GM12878 (cell line): Measurements from ENCODE around the gene SDHAF2. TPM values are rescaled to one million over a fixed set of nuclear protein-coding genes. Genes with fewer than 3 reads are reported as not detected.

Experiments
- ATAC-seq: fragments of 200-7000 bp; cut with Tn5 transposase; 3 replicates; pipeline ENCODE4 v1.9.1; 2020; ENCODE audit warnings: mild to moderate bottlenecking, moderate library complexity
- BruUV-seq: library from RNA; stranded (reverse); fragments of 400-500 nt; replicated peaks from 2 replicates; lab custom pipeline; 2021; lab: Mats Ljungman, UMichigan
- CTCF ChIA-PET: fragments of 300-600 bp; sonication (Branson Sonifier 250); formaldehyde crosslinking; extraction: SDS; loops from one replicate; lab custom pipeline; 2021; ENCODE audit warnings: inconsistent platforms; lab: Yijun Ruan, JAX
- POLR2A ChIA-PET: fragments of 350-600 bp; formaldehyde crosslinking; extraction: SDS; loops from one replicate; lab custom pipeline; 2021; ENCODE audit warnings: inconsistent platforms; lab: Charles Lee
- RAD21 ChIA-PET: fragments of 300-600 bp; sonication (Branson Sonifier 250); formaldehyde crosslinking; loops from one replicate; lab custom pipeline; 2023; ENCODE audit warnings: antibody characterized with exemption; ENCODE audit not compliant: unreplicated experiment; lab: Charles Lee
- SMC1A ChIA-PET: fragments of 300-600 bp; sonication (Branson Sonifier 250); formaldehyde crosslinking; loops from one replicate; lab custom pipeline; 2023; ENCODE audit not compliant: unreplicated experiment, uncharacterized antibody; lab: Charles Lee
- DNase-seq: peaks from one replicate; pipeline ENCODE4 v3.0.0-alpha.2; 2011; ENCODE audit warnings: low read depth, low spot score
- FAIRE-seq: peaks from 3 replicates; lab custom pipeline; 2011; peaks lifted over from hg19 to GRCh38; lab: Jason Lieb, UNC
- H2AFZ ChIP-seq: 2 replicates; pipeline ENCODE4 v1.6.0; 2011; ENCODE audit warnings: low read depth, low read length, control low read depth; ENCODE audit not compliant: control insufficient read depth
- H3K27ac ChIP-seq: 2 replicates; pipeline ENCODE4 v1.5.1; 2011; ENCODE audit warnings: control low read depth; ENCODE audit not compliant: control insufficient read depth, insufficient read depth
- H3K27me3 ChIP-seq, 2 experiments: replicated peaks in 1 of 2; 2 replicates each; pipeline versions ENCODE4 v1.6.0 to v1.6.1; 2011; ENCODE audit warnings: low read length in 1 of 2; ENCODE audit not compliant: control insufficient read depth in 2 of 2, insufficient read depth in 2 of 2
- H3K36me3 ChIP-seq, 2 experiments: 2 replicates each; pipeline ENCODE4 v1.5.1; 2011; ENCODE audit warnings: low read length in 1 of 2; ENCODE audit not compliant: control insufficient read depth in 2 of 2, insufficient read depth in 2 of 2
- H3K4me1 ChIP-seq: 2 replicates; pipeline ENCODE4 v1.6.1; 2011; ENCODE audit warnings: mild to moderate bottlenecking, low read length, moderate library complexity, mixed read lengths; ENCODE audit not compliant: control insufficient read depth, insufficient read depth
- H3K4me2 ChIP-seq: 2 replicates; pipeline ENCODE4 v1.6.0; 2011; ENCODE audit warnings: control low read depth; ENCODE audit not compliant: control insufficient read depth, insufficient read depth
- H3K4me3 ChIP-seq: fragments of 200-600 bp; sonication (generic); 2 replicates; pipeline ENCODE4 v1.5.1; 2016
- H3K79me2 ChIP-seq: 2 replicates; pipeline ENCODE4 v1.6.0; 2011; ENCODE audit warnings: low read length; ENCODE audit not compliant: control insufficient read depth, insufficient read depth
- H3K9ac ChIP-seq: 2 replicates; pipeline ENCODE4 v1.8.0; 2011; ENCODE audit warnings: low read length, control low read depth, mixed read lengths; ENCODE audit not compliant: control insufficient read depth, insufficient read depth
- H3K9me3 ChIP-seq: replicated peaks from 3 replicates; pipeline ENCODE4 v1.5.1; 2011; ENCODE audit warnings: mild to moderate bottlenecking, low read length; ENCODE audit not compliant: control insufficient read depth, insufficient read depth
- H4K20me1 ChIP-seq: 2 replicates; pipeline ENCODE4 v1.6.0; 2011; ENCODE audit not compliant: control insufficient read depth, insufficient read depth
- CBFB ChIP-seq: IDR thresholded peaks from 2 replicates; pipeline ENCODE4 v1.6.1; 2016; ENCODE audit warnings: antibody characterized with exemption, low read depth
- CBX5 ChIP-seq: sonication (generic); IDR thresholded peaks from 2 replicates; pipeline ENCODE4 v1.6.1; 2016; ENCODE audit warnings: low read depth, moderate library complexity, mild to moderate bottlenecking, inconsistent platforms
- KLF5 ChIP-seq: fragments of 450-650 bp; IDR thresholded peaks from 2 replicates; pipeline ENCODE4 v1.6.1; 2014; ENCODE audit warnings: mild to moderate bottlenecking; ENCODE audit not compliant: partially characterized antibody
- MYC ChIP-seq: IDR thresholded peaks from 2 replicates; pipeline ENCODE4 v1.6.1; 2011; ENCODE audit warnings: mild to moderate bottlenecking, low read length, moderate library complexity, inconsistent platforms; ENCODE audit not compliant: insufficient read depth, insufficient replicate concordance, insufficient read length, severe bottlenecking
- NR2C2 ChIP-seq: IDR thresholded peaks from 2 replicates; pipeline ENCODE4 v1.6.1; 2011; ENCODE audit warnings: borderline replicate concordance, low read depth; ENCODE audit not compliant: control insufficient read depth, insufficient read length
- ZNF274 ChIP-seq: IDR thresholded peaks from one replicate; pipeline ENCODE4 v1.8.0; 2011; ENCODE audit not compliant: insufficient read length, insufficient read depth
- WGBS: methylation state at CpG from one replicate; pipeline ENCODE4 v1.1.6; 2016; ENCODE audit warnings: low lambda C conversion rate; ENCODE audit not compliant: insufficient replicate concordance, insufficient coverage; ENCODE audit errors: missing lambda C conversion rate; 5-methylcytosine and 5-hydroxymethylcytosine counted together
- in situ Hi-C: fragments of 300-500 bp; cut with MboI; formaldehyde crosslinking; loops from 9 replicates; pipeline ENCODE4 v1.14.3; 2018; ENCODE audit warnings: mixed read lengths
- intact Hi-C: fragments of 100-400 bp; cut with micrococcal nuclease; formaldehyde crosslinking; loops from one replicate; pipeline ENCODE4 v1.14.2; 2022; ENCODE audit not compliant: unreplicated experiment
- polyA plus RNA-seq, 11 experiments: library from polyadenylated mRNA; depleted of rRNA in 4 of 11; unstranded in 6 of 11; stranded (reverse) in 5 of 11; fragments of >200 nt; fragmentation: Nextera tagmentation in 4 of 11; fragmentation: Illumina TruSeq in 1 of 11; extraction: Ambion mirVana in 4 of 11; extraction: Trizol in 1 of 11; gene quantifications; 1 replicate in 1 of 11; 2 replicates in 10 of 11; pipeline versions ENCODE4 v1.2.1 to v1.2.3, GENCODE V29; 2011 to 2016; ENCODE audit warnings: inconsistent platforms in 2 of 11, missing spikeins in 2 of 11, low read depth in 1 of 11
- total RNA-seq, 4 experiments: library from RNA; depleted of rRNA in 3 of 4; stranded (reverse); fragments of >200 nt in 3 of 4; fragmentation: Illumina TruSeq in 1 of 4; extraction: Trizol in 1 of 4; gene quantifications; 2 replicates each; pipeline versions ENCODE4 v1.2.1 to v1.2.3, GENCODE V29; 2013 to 2021
- TF ChIP-seq, protein P1 (sequence below): IDR thresholded peaks from 2 replicates; pipeline ENCODE4 v1.6.1; 2012; ENCODE audit warnings: low read length, inconsistent platforms
- TF ChIP-seq, protein P2 (sequence below): fragments of 450-650 bp; IDR thresholded peaks from 2 replicates; pipeline ENCODE4 v1.6.1; 2014; ENCODE audit warnings: mild to moderate bottlenecking
- TF ChIP-seq, protein P3 (sequence below): fragments of 450-650 bp; IDR thresholded peaks from 2 replicates; pipeline ENCODE4 v1.6.1; 2017; ENCODE audit warnings: borderline replicate concordance
- TF ChIP-seq, protein P4 (sequence below): fragments of 450-650 bp; IDR thresholded peaks from 2 replicates; pipeline ENCODE4 v1.6.1; 2017; ENCODE audit warnings: mild to moderate bottlenecking, low read depth, inconsistent platforms; ENCODE audit not compliant: poor library complexity, severe bottlenecking
- TF ChIP-seq, protein P5 (sequence below): fragments of 450-650 bp; IDR thresholded peaks from 2 replicates; pipeline ENCODE4 v1.6.1; 2018; ENCODE audit warnings: mild to moderate bottlenecking, low read depth, moderate library complexity; ENCODE audit not compliant: partially characterized antibody

SDHAF2 gene
- total and polyA plus RNA-seq, 10 of the 15 experiments (the other 5 are each of a cell fraction or from before 2014, with no cell fraction given), result 30.6 to 160 (median 78.3) TPM

DNA sequence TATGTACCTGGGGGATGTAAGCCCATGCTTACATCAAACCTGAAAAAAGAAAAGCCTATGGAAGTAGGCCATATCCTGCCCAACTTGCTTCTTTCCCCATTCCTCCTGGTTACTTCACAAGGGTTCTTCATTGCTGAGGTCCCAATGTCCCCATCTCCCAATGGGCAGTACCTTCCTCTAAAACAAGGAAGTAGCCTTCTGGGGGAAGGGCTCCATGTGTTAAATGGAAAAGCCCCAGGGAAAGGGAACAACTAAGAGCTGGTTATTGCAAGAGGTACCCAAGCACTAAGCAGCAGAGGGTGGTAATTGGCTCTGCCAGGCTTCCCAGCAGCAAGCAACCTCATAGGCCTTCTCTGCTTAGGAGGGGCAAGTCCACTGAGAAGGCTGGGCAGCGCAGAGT, 26.3 kb upstream of the SDHAF2 start:
- WGBS, result 100% methylated on average over 1 of the region's 1 CpG
- no peaks in the 10 kb centered on the region for H3K27me3 ChIP-seq
- intact Hi-C loops (no loop called here), in situ Hi-C loops (no loop called here)
- BruUV-seq, result no TSS peak
- no peak overlapping the region for H2AFZ ChIP-seq
- no peak overlapping the region for H3K9ac ChIP-seq
- ChIA-PET SMC1A (no interaction called here), RAD21 (no interaction called here), CTCF (no interaction called here), POLR2A (no interaction called here)
- no peak for ATAC-seq
- H3K4me2 ChIP-seq, result no peak overlapping the region
- DNase-seq, result no peak
- no peaks in the 10 kb centered on the region for H3K9me3 ChIP-seq
- no peak overlapping the region for H3K4me3 ChIP-seq
- no peak for FAIRE-seq
- no peak overlapping the region for H3K27ac ChIP-seq
- H4K20me1 ChIP-seq, result no peaks in the 10 kb centered on the region; the same call in 1 of the 2 replicates
- H3K79me2 ChIP-seq, result no peaks in the 10 kb centered on the region
- H3K4me1 ChIP-seq, result no peaks in the 10 kb centered on the region
- H3K36me3 ChIP-seq, result peaks cover 19 to 43% of the 10 kb centered on the region in 2 experiments
- TF ChIP-seq NR2C2, result no peak
- TF ChIP-seq, protein P1, sequence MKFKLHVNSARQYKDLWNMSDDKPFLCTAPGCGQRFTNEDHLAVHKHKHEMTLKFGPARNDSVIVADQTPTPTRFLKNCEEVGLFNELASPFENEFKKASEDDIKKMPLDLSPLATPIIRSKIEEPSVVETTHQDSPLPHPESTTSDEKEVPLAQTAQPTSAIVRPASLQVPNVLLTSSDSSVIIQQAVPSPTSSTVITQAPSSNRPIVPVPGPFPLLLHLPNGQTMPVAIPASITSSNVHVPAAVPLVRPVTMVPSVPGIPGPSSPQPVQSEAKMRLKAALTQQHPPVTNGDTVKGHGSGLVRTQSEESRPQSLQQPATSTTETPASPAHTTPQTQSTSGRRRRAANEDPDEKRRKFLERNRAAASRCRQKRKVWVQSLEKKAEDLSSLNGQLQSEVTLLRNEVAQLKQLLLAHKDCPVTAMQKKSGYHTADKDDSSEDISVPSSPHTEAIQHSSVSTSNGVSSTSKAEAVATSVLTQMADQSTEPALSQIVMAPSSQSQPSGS, result no peak
- no peak for TF ChIP-seq CBX5
- TF ChIP-seq ZNF274, result no peak
- TF ChIP-seq MYC, result no peak
- TF ChIP-seq, protein P2, sequence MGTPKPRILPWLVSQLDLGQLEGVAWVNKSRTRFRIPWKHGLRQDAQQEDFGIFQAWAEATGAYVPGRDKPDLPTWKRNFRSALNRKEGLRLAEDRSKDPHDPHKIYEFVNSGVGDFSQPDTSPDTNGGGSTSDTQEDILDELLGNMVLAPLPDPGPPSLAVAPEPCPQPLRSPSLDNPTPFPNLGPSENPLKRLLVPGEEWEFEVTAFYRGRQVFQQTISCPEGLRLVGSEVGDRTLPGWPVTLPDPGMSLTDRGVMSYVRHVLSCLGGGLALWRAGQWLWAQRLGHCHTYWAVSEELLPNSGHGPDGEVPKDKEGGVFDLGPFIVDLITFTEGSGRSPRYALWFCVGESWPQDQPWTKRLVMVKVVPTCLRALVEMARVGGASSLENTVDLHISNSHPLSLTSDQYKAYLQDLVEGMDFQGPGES, result no peak
- TF ChIP-seq, protein P3, sequence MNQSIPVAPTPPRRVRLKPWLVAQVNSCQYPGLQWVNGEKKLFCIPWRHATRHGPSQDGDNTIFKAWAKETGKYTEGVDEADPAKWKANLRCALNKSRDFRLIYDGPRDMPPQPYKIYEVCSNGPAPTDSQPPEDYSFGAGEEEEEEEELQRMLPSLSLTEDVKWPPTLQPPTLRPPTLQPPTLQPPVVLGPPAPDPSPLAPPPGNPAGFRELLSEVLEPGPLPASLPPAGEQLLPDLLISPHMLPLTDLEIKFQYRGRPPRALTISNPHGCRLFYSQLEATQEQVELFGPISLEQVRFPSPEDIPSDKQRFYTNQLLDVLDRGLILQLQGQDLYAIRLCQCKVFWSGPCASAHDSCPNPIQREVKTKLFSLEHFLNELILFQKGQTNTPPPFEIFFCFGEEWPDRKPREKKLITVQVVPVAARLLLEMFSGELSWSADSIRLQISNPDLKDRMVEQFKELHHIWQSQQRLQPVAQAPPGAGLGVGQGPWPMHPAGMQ, result no peak
- TF ChIP-seq, protein P4, sequence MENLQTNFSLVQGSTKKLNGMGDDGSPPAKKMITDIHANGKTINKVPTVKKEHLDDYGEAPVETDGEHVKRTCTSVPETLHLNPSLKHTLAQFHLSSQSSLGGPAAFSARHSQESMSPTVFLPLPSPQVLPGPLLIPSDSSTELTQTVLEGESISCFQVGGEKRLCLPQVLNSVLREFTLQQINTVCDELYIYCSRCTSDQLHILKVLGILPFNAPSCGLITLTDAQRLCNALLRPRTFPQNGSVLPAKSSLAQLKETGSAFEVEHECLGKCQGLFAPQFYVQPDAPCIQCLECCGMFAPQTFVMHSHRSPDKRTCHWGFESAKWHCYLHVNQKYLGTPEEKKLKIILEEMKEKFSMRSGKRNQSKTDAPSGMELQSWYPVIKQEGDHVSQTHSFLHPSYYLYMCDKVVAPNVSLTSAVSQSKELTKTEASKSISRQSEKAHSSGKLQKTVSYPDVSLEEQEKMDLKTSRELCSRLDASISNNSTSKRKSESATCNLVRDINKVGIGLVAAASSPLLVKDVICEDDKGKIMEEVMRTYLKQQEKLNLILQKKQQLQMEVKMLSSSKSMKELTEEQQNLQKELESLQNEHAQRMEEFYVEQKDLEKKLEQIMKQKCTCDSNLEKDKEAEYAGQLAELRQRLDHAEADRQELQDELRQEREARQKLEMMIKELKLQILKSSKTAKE, result no peak
- TF ChIP-seq, protein P5, sequence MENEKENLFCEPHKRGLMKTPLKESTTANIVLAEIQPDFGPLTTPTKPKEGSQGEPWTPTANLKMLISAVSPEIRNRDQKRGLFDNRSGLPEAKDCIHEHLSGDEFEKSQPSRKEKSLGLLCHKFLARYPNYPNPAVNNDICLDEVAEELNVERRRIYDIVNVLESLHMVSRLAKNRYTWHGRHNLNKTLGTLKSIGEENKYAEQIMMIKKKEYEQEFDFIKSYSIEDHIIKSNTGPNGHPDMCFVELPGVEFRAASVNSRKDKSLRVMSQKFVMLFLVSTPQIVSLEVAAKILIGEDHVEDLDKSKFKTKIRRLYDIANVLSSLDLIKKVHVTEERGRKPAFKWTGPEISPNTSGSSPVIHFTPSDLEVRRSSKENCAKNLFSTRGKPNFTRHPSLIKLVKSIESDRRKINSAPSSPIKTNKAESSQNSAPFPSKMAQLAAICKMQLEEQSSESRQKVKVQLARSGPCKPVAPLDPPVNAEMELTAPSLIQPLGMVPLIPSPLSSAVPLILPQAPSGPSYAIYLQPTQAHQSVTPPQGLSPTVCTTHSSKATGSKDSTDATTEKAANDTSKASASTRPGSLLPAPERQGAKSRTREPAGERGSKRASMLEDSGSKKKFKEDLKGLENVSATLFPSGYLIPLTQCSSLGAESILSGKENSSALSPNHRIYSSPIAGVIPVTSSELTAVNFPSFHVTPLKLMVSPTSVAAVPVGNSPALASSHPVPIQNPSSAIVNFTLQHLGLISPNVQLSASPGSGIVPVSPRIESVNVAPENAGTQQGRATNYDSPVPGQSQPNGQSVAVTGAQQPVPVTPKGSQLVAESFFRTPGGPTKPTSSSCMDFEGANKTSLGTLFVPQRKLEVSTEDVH, result no peak
- no peak for TF ChIP-seq CBFB
- no peak for TF ChIP-seq KLF5
